ENCODE results near the gene TRIM17. TPM values are rescaled to one million over a fixed set of nuclear protein-coding genes. Genes with fewer than 3 reads are reported as not detected.

TRIM17 gene
- polyA plus RNA-seq, 1 donor from 2014 or later = 0.14 TPM

DNA sequence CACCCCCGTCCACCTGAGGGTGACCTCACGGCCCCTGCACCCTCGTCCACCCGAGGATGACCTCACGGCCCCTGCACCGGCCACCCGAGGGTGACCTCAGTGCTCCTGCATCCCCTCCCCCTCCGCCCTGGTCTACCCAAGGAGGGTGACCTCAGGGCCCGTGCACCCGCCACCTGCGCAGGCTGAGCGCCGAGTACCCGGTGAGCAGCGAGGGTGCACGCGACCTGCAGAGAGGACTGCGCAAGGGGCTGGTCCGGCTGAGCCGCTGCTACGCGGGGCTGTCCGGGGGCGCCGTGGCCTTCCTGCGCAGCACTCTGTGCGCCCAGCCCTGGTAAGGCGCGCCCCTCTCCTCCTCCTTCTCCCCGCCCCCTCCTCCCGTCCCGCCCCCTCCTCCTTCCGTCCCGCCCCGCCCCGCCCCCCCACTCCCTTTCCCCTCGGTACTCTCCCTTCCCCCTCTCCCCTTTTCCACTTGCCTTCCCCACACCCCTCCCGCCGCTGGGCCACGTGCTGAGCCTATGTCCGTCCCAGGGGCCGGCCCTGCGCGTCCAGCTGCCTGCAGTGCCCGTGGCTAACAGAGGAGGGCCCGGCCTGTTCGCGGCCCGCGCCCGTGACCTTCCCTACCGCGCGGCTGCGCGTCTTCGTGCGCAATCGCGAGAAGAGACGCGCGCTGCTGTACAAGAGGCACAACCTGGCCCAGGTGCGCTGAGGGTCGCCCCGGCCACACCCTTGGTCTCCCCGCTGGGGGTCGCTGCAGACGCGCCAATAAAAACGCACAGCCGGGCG, 38.4 kb downstream of the TRIM17 start:
- no peaks in the 10 kb centered on the region for H3F3A ChIP-seq (ENCODE audit: insufficient read depth, low read length, poor library complexity, severe bottlenecking)
- H3K9me3 ChIP-seq (ENCODE audit: low read length) = no peaks in the 10 kb centered on the region
- H3K4me2 ChIP-seq (ENCODE audit: low read length) = peak overlapping the region; percentile 62
- TF ChIP-seq, protein P1, sequence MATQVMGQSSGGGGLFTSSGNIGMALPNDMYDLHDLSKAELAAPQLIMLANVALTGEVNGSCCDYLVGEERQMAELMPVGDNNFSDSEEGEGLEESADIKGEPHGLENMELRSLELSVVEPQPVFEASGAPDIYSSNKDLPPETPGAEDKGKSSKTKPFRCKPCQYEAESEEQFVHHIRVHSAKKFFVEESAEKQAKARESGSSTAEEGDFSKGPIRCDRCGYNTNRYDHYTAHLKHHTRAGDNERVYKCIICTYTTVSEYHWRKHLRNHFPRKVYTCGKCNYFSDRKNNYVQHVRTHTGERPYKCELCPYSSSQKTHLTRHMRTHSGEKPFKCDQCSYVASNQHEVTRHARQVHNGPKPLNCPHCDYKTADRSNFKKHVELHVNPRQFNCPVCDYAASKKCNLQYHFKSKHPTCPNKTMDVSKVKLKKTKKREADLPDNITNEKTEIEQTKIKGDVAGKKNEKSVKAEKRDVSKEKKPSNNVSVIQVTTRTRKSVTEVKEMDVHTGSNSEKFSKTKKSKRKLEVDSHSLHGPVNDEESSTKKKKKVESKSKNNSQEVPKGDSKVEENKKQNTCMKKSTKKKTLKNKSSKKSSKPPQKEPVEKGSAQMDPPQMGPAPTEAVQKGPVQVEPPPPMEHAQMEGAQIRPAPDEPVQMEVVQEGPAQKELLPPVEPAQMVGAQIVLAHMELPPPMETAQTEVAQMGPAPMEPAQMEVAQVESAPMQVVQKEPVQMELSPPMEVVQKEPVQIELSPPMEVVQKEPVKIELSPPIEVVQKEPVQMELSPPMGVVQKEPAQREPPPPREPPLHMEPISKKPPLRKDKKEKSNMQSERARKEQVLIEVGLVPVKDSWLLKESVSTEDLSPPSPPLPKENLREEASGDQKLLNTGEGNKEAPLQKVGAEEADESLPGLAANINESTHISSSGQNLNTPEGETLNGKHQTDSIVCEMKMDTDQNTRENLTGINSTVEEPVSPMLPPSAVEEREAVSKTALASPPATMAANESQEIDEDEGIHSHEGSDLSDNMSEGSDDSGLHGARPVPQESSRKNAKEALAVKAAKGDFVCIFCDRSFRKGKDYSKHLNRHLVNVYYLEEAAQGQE (IDR thresholded peaks at IDR 0.05; ENCODE audit: borderline replicate concordance) = peak; percentile 41
- TF ChIP-seq, protein P2, sequence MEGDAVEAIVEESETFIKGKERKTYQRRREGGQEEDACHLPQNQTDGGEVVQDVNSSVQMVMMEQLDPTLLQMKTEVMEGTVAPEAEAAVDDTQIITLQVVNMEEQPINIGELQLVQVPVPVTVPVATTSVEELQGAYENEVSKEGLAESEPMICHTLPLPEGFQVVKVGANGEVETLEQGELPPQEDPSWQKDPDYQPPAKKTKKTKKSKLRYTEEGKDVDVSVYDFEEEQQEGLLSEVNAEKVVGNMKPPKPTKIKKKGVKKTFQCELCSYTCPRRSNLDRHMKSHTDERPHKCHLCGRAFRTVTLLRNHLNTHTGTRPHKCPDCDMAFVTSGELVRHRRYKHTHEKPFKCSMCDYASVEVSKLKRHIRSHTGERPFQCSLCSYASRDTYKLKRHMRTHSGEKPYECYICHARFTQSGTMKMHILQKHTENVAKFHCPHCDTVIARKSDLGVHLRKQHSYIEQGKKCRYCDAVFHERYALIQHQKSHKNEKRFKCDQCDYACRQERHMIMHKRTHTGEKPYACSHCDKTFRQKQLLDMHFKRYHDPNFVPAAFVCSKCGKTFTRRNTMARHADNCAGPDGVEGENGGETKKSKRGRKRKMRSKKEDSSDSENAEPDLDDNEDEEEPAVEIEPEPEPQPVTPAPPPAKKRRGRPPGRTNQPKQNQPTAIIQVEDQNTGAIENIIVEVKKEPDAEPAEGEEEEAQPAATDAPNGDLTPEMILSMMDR (IDR thresholded peaks at IDR 0.05; ENCODE audit: poor library complexity, severe bottlenecking) = peak; percentile 84
- TF ChIP-seq EZH2 (IDR thresholded peaks at IDR 0.05; ENCODE audit: borderline replicate concordance, insufficient read depth, low read length, poor library complexity, severe bottlenecking) (no peak), RAD21 (conservative IDR thresholded peaks at IDR 0.05) (peak; percentile 75), MXI1 (conservative IDR thresholded peaks at IDR 0.05; ENCODE audit: poor library complexity, severe bottlenecking) (peak; percentile 54), EP300 (conservative IDR thresholded peaks at IDR 0.05; ENCODE audit: poor library complexity, severe bottlenecking) (no peak), TAF1 (IDR thresholded peaks at IDR 0.05; ENCODE audit: low read depth) (no peak), SMC3 (conservative IDR thresholded peaks at IDR 0.05; ENCODE audit: poor library complexity) (peak; percentile 71), POLR2AphosphoS5 (IDR thresholded peaks at IDR 0.05) (peak; percentile 46)
- peak overlapping the region; percentile 67 for H3K9ac ChIP-seq (ENCODE audit: low read length)
- peaks cover 17% of the 10 kb centered on the region for H3K27me3 ChIP-seq (ENCODE audit: insufficient read depth, low read depth, low read length)
- no peaks in the 10 kb centered on the region for H4K20me1 ChIP-seq (ENCODE audit: insufficient read depth)
- peak overlapping the region; percentile 80 for H2AFZ ChIP-seq (ENCODE audit: low read depth, low read length)
- H3K27ac ChIP-seq (ENCODE audit: low read length) = no peak overlapping the region
- no peaks in the 10 kb centered on the region for H3K36me3 ChIP-seq (ENCODE audit: insufficient read depth, low read length)
- H3K4me3 ChIP-seq (ENCODE audit: low read length) = peak overlapping the region; percentile 76
- H3K79me2 ChIP-seq (replicated peaks; ENCODE audit: insufficient read depth, low read length) = no peaks in the 10 kb centered on the region
- H3K9me2 ChIP-seq (ENCODE audit: insufficient read depth, low read length) = no peaks in the 10 kb centered on the region

DNA sequence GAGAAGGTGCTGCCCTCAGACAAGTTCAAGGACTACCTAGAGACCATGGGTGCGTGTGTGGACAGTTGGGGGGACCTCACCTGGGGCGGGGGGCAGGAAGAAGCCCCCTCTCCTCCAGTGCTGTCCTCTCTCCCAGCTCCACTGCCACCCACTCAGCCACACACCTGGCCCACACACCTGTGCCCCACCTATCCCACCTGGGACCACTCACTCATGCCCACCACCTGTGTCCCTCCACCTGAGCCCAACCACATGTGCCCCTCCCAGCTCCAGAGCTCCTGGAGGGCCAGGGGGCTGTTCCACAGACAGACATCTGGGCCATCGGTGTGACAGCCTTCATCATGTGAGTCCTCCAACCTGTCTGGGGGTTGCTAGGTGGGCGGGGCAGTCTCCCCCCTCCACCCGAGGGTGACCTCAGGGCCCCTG, 39.0 kb downstream of the TRIM17 start:
- Histone ChIP-seq H4K20me1 (ENCODE audit: insufficient read depth) (no peaks in the 10 kb centered on the region), H2AFZ (ENCODE audit: low read depth, low read length) (no peak overlapping the region), H3K36me3 (ENCODE audit: insufficient read depth, low read length) (no peaks in the 10 kb centered on the region), H3K9ac (ENCODE audit: low read length) (peak overlapping the region; percentile 67), H3K27ac (ENCODE audit: low read length) (no peak overlapping the region), H3K4me3 (ENCODE audit: low read length) (peak overlapping the region; percentile 76), H3K27me3 (ENCODE audit: insufficient read depth, low read depth, low read length) (peaks cover 17% of the 10 kb centered on the region), H3F3A (ENCODE audit: insufficient read depth, low read length, poor library complexity, severe bottlenecking) (no peaks in the 10 kb centered on the region), H3K79me2 (replicated peaks; ENCODE audit: insufficient read depth, low read length) (no peaks in the 10 kb centered on the region), H3K9me3 (ENCODE audit: low read length) (no peaks in the 10 kb centered on the region), H3K4me2 (ENCODE audit: low read length) (no peak overlapping the region), H3K9me2 (ENCODE audit: insufficient read depth, low read length) (no peaks in the 10 kb centered on the region)
- no peak for TF ChIP-seq EP300 (conservative IDR thresholded peaks at IDR 0.05; ENCODE audit: poor library complexity, severe bottlenecking)
- TF ChIP-seq, protein P1 (IDR thresholded peaks at IDR 0.05; ENCODE audit: borderline replicate concordance) = no peak
- no peak for TF ChIP-seq TAF1 (IDR thresholded peaks at IDR 0.05; ENCODE audit: low read depth)
- TF ChIP-seq RAD21 (conservative IDR thresholded peaks at IDR 0.05) = no peak
- no peak for TF ChIP-seq EZH2 (IDR thresholded peaks at IDR 0.05; ENCODE audit: borderline replicate concordance, insufficient read depth, low read length, poor library complexity, severe bottlenecking)
- TF ChIP-seq MXI1 (conservative IDR thresholded peaks at IDR 0.05; ENCODE audit: poor library complexity, severe bottlenecking) = no peak
- TF ChIP-seq, protein P2 (IDR thresholded peaks at IDR 0.05; ENCODE audit: poor library complexity, severe bottlenecking) = no peak
- no peak for TF ChIP-seq POLR2AphosphoS5 (IDR thresholded peaks at IDR 0.05)
- no peak for TF ChIP-seq SMC3 (conservative IDR thresholded peaks at IDR 0.05; ENCODE audit: poor library complexity)
